Measurements from ENCODE around the gene DIPK1C.

Gene DIPK1C

GRCh38 chr18:74447404-74448152 is 9.5 kb downstream of the DIPK1C start:
- H4K8ac ChIP-seq (ENCODE audit: low read depth, low read length) = no peak overlapping the region
- peaks cover 5% of the 10 kb centered on the region for H3K9me3 ChIP-seq (ENCODE audit: insufficient read depth, low read depth, low read length)
- H3K4me2 ChIP-seq (ENCODE audit: low read length) = no peak overlapping the region
- no peaks in the 10 kb centered on the region for H3K79me2 ChIP-seq (ENCODE audit: control insufficient read depth, insufficient read depth, low read length, poor library complexity)
- no CpG with 5 or more reads among the region's 16 CpGs for WGBS (ENCODE audit: extremely low coverage, insufficient coverage, insufficient read length)
- no peaks in the 10 kb centered on the region for H3K36me3 ChIP-seq (ENCODE audit: control insufficient read depth in 1 of 2, insufficient read depth in 2 of 2, low read length in 2 of 2)
- no peak overlapping the region for H3K4me3 ChIP-seq (ENCODE audit: low read depth, low read length)
- H4K91ac ChIP-seq (ENCODE audit: low read depth, low read length) = no peak overlapping the region
- H4K12ac ChIP-seq (ENCODE audit: low read depth, low read length) = no peak overlapping the region
- H3K79me1 ChIP-seq (ENCODE audit: low read length) = no peaks in the 10 kb centered on the region
- H2BK5ac ChIP-seq (ENCODE audit: low read depth, low read length, poor library complexity) = no peak overlapping the region
- H3K23ac ChIP-seq (ENCODE audit: low read length) = no peak overlapping the region
- no peak overlapping the region for H2BK12ac ChIP-seq (ENCODE audit: low read length)
- H3K27me3 ChIP-seq (ENCODE audit: insufficient read depth, low read length) = no peaks in the 10 kb centered on the region
- no peak overlapping the region for H3K9ac ChIP-seq (ENCODE audit: low read length)
- no peak overlapping the region for H3K18ac ChIP-seq (ENCODE audit: low read length)
- no peak overlapping the region for H3K4ac ChIP-seq (ENCODE audit: low read depth, low read length)
- DNase-seq = no peak
- H2AK5ac ChIP-seq (ENCODE audit: low read length) = no peak overlapping the region
- H3K4me1 ChIP-seq (ENCODE audit: control insufficient read depth in 1 of 2, insufficient read depth in 2 of 2, low read length in 2 of 2) = no peaks in the 10 kb centered on the region
- no peak overlapping the region for H3K27ac ChIP-seq (ENCODE audit: low read depth, low read length)
- H2AFZ ChIP-seq (ENCODE audit: insufficient read depth, low read length, poor library complexity) = no peak overlapping the region
- no peak overlapping the region for H2BK120ac ChIP-seq (ENCODE audit: insufficient read depth, low read length, poor library complexity)
- H3K14ac ChIP-seq (ENCODE audit: low read length) = no peak overlapping the region

GRCh38 chr18:74446631-74447403 is 10.3 kb downstream of the DIPK1C start:
- H3K79me1 ChIP-seq (ENCODE audit: low read length) = no peaks in the 10 kb centered on the region
- H3K4ac ChIP-seq (ENCODE audit: low read depth, low read length) = no peak overlapping the region
- H3K36me3 ChIP-seq (ENCODE audit: control insufficient read depth in 1 of 2, insufficient read depth in 2 of 2, low read length in 2 of 2) = no peaks in the 10 kb centered on the region
- no peak overlapping the region for H3K9ac ChIP-seq (ENCODE audit: low read length)
- H2BK12ac ChIP-seq (ENCODE audit: low read length) = no peak overlapping the region
- H2AFZ ChIP-seq (ENCODE audit: insufficient read depth, low read length, poor library complexity) = no peak overlapping the region
- no peak overlapping the region for H3K14ac ChIP-seq (ENCODE audit: low read length)
- no peaks in the 10 kb centered on the region for H3K79me2 ChIP-seq (ENCODE audit: control insufficient read depth, insufficient read depth, low read length, poor library complexity)
- no peak overlapping the region for H3K27ac ChIP-seq (ENCODE audit: low read depth, low read length)
- H4K91ac ChIP-seq (ENCODE audit: low read depth, low read length) = no peak overlapping the region
- H4K8ac ChIP-seq (ENCODE audit: low read depth, low read length) = no peak overlapping the region
- no peak overlapping the region for H3K18ac ChIP-seq (ENCODE audit: low read length)
- no peaks in the 10 kb centered on the region for H3K27me3 ChIP-seq (ENCODE audit: insufficient read depth, low read length)
- H2BK120ac ChIP-seq (ENCODE audit: insufficient read depth, low read length, poor library complexity) = no peak overlapping the region
- no peak for DNase-seq
- H3K23ac ChIP-seq (ENCODE audit: low read length) = no peak overlapping the region
- no CpG with 5 or more reads among the region's 38 CpGs for WGBS (ENCODE audit: extremely low coverage, insufficient coverage, insufficient read length)
- no peak overlapping the region for H3K4me3 ChIP-seq (ENCODE audit: low read depth, low read length)
- peaks cover 5% of the 10 kb centered on the region for H3K9me3 ChIP-seq (ENCODE audit: insufficient read depth, low read depth, low read length)
- H4K12ac ChIP-seq (ENCODE audit: low read depth, low read length) = no peak overlapping the region
- no peak overlapping the region for H2BK5ac ChIP-seq (ENCODE audit: low read depth, low read length, poor library complexity)
- no peak overlapping the region for H2AK5ac ChIP-seq (ENCODE audit: low read length)
- H3K4me1 ChIP-seq (ENCODE audit: control insufficient read depth in 1 of 2, insufficient read depth in 2 of 2, low read length in 2 of 2) = no peaks in the 10 kb centered on the region
- no peak overlapping the region for H3K4me2 ChIP-seq (ENCODE audit: low read length)

- H3K18ac ChIP-seq (ENCODE audit: low read length) = no peak overlapping the region
- H2BK120ac ChIP-seq (ENCODE audit: insufficient read depth, low read length, poor library complexity) = no peak overlapping the region
- H3K79me1 ChIP-seq (ENCODE audit: low read length) = no peaks in the 10 kb centered on the region
- no peak overlapping the region for H3K14ac ChIP-seq (ENCODE audit: low read length)
- no peaks in the 10 kb centered on the region for H3K4me1 ChIP-seq (ENCODE audit: control insufficient read depth in 1 of 2, insufficient read depth in 2 of 2, low read length in 2 of 2)
- H4K8ac ChIP-seq (ENCODE audit: low read depth, low read length) = no peak overlapping the region
- H2AK5ac ChIP-seq (ENCODE audit: low read length) = no peak overlapping the region
- H3K4ac ChIP-seq (ENCODE audit: low read depth, low read length) = no peak overlapping the region
- no peak overlapping the region for H2AFZ ChIP-seq (ENCODE audit: insufficient read depth, low read length, poor library complexity)
- H3K27me3 ChIP-seq (ENCODE audit: insufficient read depth, low read length) = no peaks in the 10 kb centered on the region
- no peak overlapping the region for H2BK5ac ChIP-seq (ENCODE audit: low read depth, low read length, poor library complexity)
- H2BK12ac ChIP-seq (ENCODE audit: low read length) = no peak overlapping the region
- no peak overlapping the region for H3K27ac ChIP-seq (ENCODE audit: low read depth, low read length)
- no peak for DNase-seq
- no peaks in the 10 kb centered on the region for H3K36me3 ChIP-seq (ENCODE audit: control insufficient read depth in 1 of 2, insufficient read depth in 2 of 2, low read length in 2 of 2)
- H3K79me2 ChIP-seq (ENCODE audit: control insufficient read depth, insufficient read depth, low read length, poor library complexity) = no peaks in the 10 kb centered on the region
- no peak overlapping the region for H3K4me3 ChIP-seq (ENCODE audit: low read depth, low read length)
- H3K9ac ChIP-seq (ENCODE audit: low read length) = no peak overlapping the region
- H3K4me2 ChIP-seq (ENCODE audit: low read length) = no peak overlapping the region
- H3K23ac ChIP-seq (ENCODE audit: low read length) = no peak overlapping the region
- WGBS (ENCODE audit: extremely low coverage, insufficient coverage, insufficient read length) = no CpG with 5 or more reads among the region's 11 CpGs
- H3K9me3 ChIP-seq (ENCODE audit: insufficient read depth, low read depth, low read length) = peaks cover 5% of the 10 kb centered on the region
- no peak overlapping the region for H4K91ac ChIP-seq (ENCODE audit: low read depth, low read length)
- no peak overlapping the region for H4K12ac ChIP-seq (ENCODE audit: low read depth, low read length)
Measured at GRCh38 chr18:74446178-74446577, 10.9 kb downstream of the DIPK1C start.

DNA sequence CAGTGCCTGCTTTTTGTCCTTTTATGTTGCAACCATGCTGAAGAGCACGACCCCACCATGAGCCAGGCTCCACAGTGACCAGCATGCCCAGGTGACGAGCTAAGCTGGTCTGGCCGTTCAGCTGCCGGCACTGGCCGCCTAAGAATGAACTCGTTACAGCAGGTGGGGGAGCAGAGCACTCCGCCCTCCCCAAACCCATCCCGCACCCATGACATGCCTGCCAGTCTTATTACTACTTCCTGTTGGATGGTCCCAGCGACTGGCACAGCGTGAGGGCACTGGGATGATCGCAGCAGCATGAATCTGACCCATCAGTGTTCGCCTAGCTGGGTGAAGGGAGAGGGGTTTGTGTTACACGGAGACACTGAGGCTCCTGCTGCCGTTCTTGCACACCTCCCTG is 11.5 kb downstream of the DIPK1C start:
- Histone ChIP-seq H3K27ac (ENCODE audit: low read depth, low read length) (no peak overlapping the region), H3K4ac (ENCODE audit: low read depth, low read length) (no peak overlapping the region), H3K27me3 (ENCODE audit: insufficient read depth, low read length) (no peaks in the 10 kb centered on the region), H3K9me3 (ENCODE audit: insufficient read depth, low read depth, low read length) (peaks cover 5% of the 10 kb centered on the region), H2BK120ac (ENCODE audit: insufficient read depth, low read length, poor library complexity) (no peak overlapping the region), H3K79me1 (ENCODE audit: low read length) (no peaks in the 10 kb centered on the region), H3K4me3 (ENCODE audit: low read depth, low read length) (no peak overlapping the region), H3K23ac (ENCODE audit: low read length) (no peak overlapping the region), H2AFZ (ENCODE audit: insufficient read depth, low read length, poor library complexity) (no peak overlapping the region), H2BK5ac (ENCODE audit: low read depth, low read length, poor library complexity) (no peak overlapping the region), H3K14ac (ENCODE audit: low read length) (no peak overlapping the region), H2AK5ac (ENCODE audit: low read length) (no peak overlapping the region), H4K8ac (ENCODE audit: low read depth, low read length) (no peak overlapping the region), H3K4me1 (ENCODE audit: control insufficient read depth in 1 of 2, insufficient read depth in 2 of 2, low read length in 2 of 2) (no peaks in the 10 kb centered on the region), H3K4me2 (ENCODE audit: low read length) (no peak overlapping the region), H4K91ac (ENCODE audit: low read depth, low read length) (no peak overlapping the region), H3K18ac (ENCODE audit: low read length) (no peak overlapping the region), H4K12ac (ENCODE audit: low read depth, low read length) (no peak overlapping the region), H3K9ac (ENCODE audit: low read length) (no peak overlapping the region), H2BK12ac (ENCODE audit: low read length) (no peak overlapping the region), H3K79me2 (ENCODE audit: control insufficient read depth, insufficient read depth, low read length, poor library complexity) (no peaks in the 10 kb centered on the region), H3K36me3 (ENCODE audit: control insufficient read depth in 1 of 2, insufficient read depth in 2 of 2, low read length in 2 of 2) (no peaks in the 10 kb centered on the region)
- DNase-seq = no peak
- WGBS (ENCODE audit: extremely low coverage, insufficient coverage, insufficient read length) = no CpG with 5 or more reads among the region's 14 CpGs

All from trophoblast cell (in vitro differentiated cells and primary cell).